AG04449 (cell line): ENCODE data around the gene KCNJ14.

Experiments
- CTCF ChIA-PET: fragments of 350-600 bp; formaldehyde crosslinking; extraction: SDS; loops from one replicate; lab custom pipeline; 2021; ENCODE audit warnings: antibody characterized with exemption; lab: Yijun Ruan, JAX
- POLR2A ChIA-PET: fragments of 400-600, 350-600 bp; formaldehyde crosslinking; extraction: SDS; loops from one replicate; lab custom pipeline; 2020; ENCODE audit warnings: antibody characterized with exemption, inconsistent platforms; lab: Yijun Ruan, JAX
- DNase-seq: peaks from one replicate; pipeline ENCODE4 v3.0.0-alpha.2; 2010; ENCODE audit warnings: low read depth, low spot score
- H3K4me3 ChIP-seq: 2 replicates; pipeline ENCODE4 v1.5.1; 2011; ENCODE audit warnings: low read depth, mild to moderate bottlenecking, control low read depth, low read length
- CTCF ChIP-seq: IDR thresholded peaks from one replicate; pipeline ENCODE4 v1.5.1; 2011; ENCODE audit warnings: mild to moderate bottlenecking, moderate library complexity, low read length, control low read depth, inconsistent platforms; ENCODE audit not compliant: insufficient read depth; ENCODE audit errors: missing control alignments

The KCNJ14 gene

GRCh38 chr19:48443256-48443655, 12.1 kb upstream of the KCNJ14 start:
- ChIA-PET POLR2A (no interaction called here), CTCF (interaction anchor here (1.0 to 3.4 kb wide), 3 partner anchors 52 to 141 kb away, joined by 3 to 23 read pairs (median 6); partner anchors contain the start of gene KDELR1)
- TF ChIP-seq CTCF, result no peak
- no peak for DNase-seq
- no peak overlapping the region for H3K4me3 ChIP-seq

- POLR2A ChIA-PET, result no interaction called here
- CTCF ChIA-PET, result interaction anchor here (1.0 to 3.4 kb wide), 3 partner anchors 52 to 141 kb away, joined by 3 to 23 read pairs (median 6); partner anchors contain the start of gene KDELR1
- no peak for DNase-seq
- TF ChIP-seq CTCF, result no peak
- H3K4me3 ChIP-seq, result no peak overlapping the region; the same call in 1 of the 2 replicates
These were observed 11.6 kb upstream of the KCNJ14 start for GRCh38 chr19:48443731-48444128.

GRCh38 chr19:48444129-48444935, 11.0 kb upstream of the KCNJ14 start:
- peak overlapping the region; percentile 90 for H3K4me3 ChIP-seq
- CTCF ChIA-PET, result interaction anchor here (0.6 to 3.8 kb wide), 24 partner anchors 8 to 144 kb away, joined by 3 to 23 read pairs (median 5); partner anchors contain the start of genes GRIN2D and KDELR1
- no peak for DNase-seq
- POLR2A ChIA-PET, result interaction anchor here (2.2 kb wide), 1 partner anchor 53 kb away, joined by 6 read pairs; the partner anchor contains the start of gene KDELR1
- no peak for TF ChIP-seq CTCF

GRCh38 chr19:48444936-48445200, 10.5 kb upstream of the KCNJ14 start:
- peak overlapping the region; percentile 90 for H3K4me3 ChIP-seq
- ChIA-PET CTCF (interaction anchor here (0.6 to 3.8 kb wide), 25 partner anchors 8 to 144 kb away, joined by 3 to 23 read pairs (median 5); partner anchors contain the start of genes GRIN2D, KCNJ14 and KDELR1), POLR2A (interaction anchor here (0.6 to 2.2 kb wide), 3 partner anchors 53 to 241 kb away, joined by 3 to 6 read pairs (median 3); partner anchors contain the start of gene KDELR1)
- DNase-seq, result no peak
- no peak for TF ChIP-seq CTCF

GRCh38 chr19:48445256-48445605, 10.1 kb upstream of the KCNJ14 start:
- TF ChIP-seq CTCF, result peak; percentile 75
- ChIA-PET POLR2A (interaction anchor here (0.5 to 2.2 kb wide), 4 partner anchors 54 to 241 kb away, joined by 3 to 6 read pairs (median 3); partner anchors contain the start of gene KDELR1), CTCF (interaction anchor here (0.6 to 3.8 kb wide), 26 partner anchors 9 to 143 kb away, joined by 3 to 23 read pairs (median 4); partner anchors contain the start of genes GRIN2D, KCNJ14 and KDELR1)
- peak overlapping the region; percentile 90 for H3K4me3 ChIP-seq
- DNase-seq, result peak; percentile 78
